Measurements from ENCODE around the gene PECR.

DNA sequence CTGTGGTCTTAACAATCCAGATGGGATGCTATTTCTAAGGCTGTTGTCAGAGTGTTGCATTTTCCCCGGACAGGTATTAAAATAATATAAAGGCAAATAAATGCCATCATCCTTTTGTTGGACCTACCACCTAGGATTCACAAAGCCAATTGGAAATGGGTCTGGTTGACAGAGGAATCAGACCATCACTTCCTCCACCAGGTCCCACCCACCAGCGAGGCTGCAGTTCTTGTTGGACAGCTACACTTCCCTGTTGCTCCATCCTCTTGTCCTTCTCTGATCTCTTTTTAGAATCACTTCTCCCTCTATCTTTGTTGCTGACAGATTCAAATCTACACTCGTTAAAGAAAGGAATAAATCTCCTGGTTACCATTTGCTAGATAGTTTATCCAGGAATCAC, 1.2 kb upstream of the PECR start:
- TF ChIP-seq, protein P1, sequence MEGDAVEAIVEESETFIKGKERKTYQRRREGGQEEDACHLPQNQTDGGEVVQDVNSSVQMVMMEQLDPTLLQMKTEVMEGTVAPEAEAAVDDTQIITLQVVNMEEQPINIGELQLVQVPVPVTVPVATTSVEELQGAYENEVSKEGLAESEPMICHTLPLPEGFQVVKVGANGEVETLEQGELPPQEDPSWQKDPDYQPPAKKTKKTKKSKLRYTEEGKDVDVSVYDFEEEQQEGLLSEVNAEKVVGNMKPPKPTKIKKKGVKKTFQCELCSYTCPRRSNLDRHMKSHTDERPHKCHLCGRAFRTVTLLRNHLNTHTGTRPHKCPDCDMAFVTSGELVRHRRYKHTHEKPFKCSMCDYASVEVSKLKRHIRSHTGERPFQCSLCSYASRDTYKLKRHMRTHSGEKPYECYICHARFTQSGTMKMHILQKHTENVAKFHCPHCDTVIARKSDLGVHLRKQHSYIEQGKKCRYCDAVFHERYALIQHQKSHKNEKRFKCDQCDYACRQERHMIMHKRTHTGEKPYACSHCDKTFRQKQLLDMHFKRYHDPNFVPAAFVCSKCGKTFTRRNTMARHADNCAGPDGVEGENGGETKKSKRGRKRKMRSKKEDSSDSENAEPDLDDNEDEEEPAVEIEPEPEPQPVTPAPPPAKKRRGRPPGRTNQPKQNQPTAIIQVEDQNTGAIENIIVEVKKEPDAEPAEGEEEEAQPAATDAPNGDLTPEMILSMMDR (IDR thresholded peaks at IDR 0.05), result no peak
- TF ChIP-seq POLR2A (IDR thresholded peaks at IDR 0.05), result no peak
- no peak for TF ChIP-seq EP300 (IDR thresholded peaks at IDR 0.05)
- TF ChIP-seq POLR2AphosphoS5 (IDR thresholded peaks at IDR 0.05), result no peak
